ENCODE data around the gene FOXJ3.

FOXJ3 gene

DNA sequence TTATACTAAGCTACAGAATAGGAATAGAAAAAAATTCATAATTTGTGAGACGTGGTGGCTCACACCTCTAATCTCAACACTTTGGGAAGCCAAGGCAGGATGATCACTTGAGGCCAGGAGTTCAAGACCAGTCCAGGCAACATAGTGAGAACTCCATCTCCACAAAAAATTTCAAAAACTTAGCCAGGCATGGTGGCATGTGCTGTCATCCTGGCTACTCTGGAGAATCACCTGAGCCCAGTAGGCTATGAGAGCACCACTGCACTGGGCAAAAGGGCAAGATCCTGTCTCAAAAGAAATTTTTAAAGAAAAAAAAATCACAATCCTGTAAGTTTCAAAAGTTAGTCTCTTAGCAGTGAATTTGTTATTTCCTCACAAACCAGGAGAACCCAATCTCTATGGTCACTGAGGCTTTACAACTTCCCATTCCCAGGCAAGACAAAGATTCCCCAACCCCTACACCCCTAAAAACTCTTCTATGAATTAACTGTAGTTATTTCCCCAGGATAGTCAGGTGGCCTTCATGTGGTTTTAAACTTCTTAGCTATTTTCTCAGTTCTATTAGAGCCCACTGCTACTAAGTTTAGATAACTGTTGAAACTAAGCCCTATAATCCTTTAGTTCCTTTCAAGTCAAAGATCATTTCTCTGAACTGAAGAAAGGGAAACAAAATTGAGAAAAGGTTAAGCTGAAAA, 74.5 kb downstream of the FOXJ3 start:
- CTCF ChIA-PET = interaction anchor here (0.5 kb wide), 1 partner anchor 505 kb away, joined by 3 read pairs; no protein-coding TSS in a partner anchor
- Histone ChIP-seq H3K27ac (ENCODE audit: extremely low read depth, low read depth, low read length) (no peak overlapping the region), H3K4me1 (ENCODE audit: control insufficient read depth, insufficient read depth, low read length) (peaks cover 25% of the 10 kb centered on the region; the same call in 1 of the 2 replicates), H3K36me3 (ENCODE audit: control insufficient read depth in 2 of 2, insufficient read depth in 1 of 2, low read length in 2 of 2) (peaks cover 0 to 12% of the 10 kb centered on the region in 2 experiments; a peak in 2 of 3 replicates), H3K9me3 (ENCODE audit: control insufficient read depth, insufficient read depth, low read depth, low read length) (no peaks in the 10 kb centered on the region), H3K4me3 (ENCODE audit: low read depth, low read length) (no peak overlapping the region)
- POLR2A ChIA-PET = no interaction called here
- no peak for TF ChIP-seq ZNF549 (tag by site-specific recombination; IDR thresholded peaks at IDR 0.05)
- TF ChIP-seq ZNF707 (tag by site-specific recombination; IDR thresholded peaks at IDR 0.05) = no peak
- TF ChIP-seq ZNF626 (tag by site-specific recombination; IDR thresholded peaks at IDR 0.05) = no peak
- TF ChIP-seq ZNF112 (tag by site-specific recombination; IDR thresholded peaks at IDR 0.05) = no peak
- TF ChIP-seq ZBTB8A (tag by site-specific recombination; IDR thresholded peaks at IDR 0.05) = no peak
- no peak for TF ChIP-seq ZFP69B (tag by site-specific recombination; IDR thresholded peaks at IDR 0.05)
- no peak for TF ChIP-seq ZNF341 (tag by site-specific recombination; IDR thresholded peaks at IDR 0.05; ENCODE audit: low read depth)
- TF ChIP-seq ZNF324 (tag by site-specific recombination; IDR thresholded peaks at IDR 0.05) = no peak

DNA sequence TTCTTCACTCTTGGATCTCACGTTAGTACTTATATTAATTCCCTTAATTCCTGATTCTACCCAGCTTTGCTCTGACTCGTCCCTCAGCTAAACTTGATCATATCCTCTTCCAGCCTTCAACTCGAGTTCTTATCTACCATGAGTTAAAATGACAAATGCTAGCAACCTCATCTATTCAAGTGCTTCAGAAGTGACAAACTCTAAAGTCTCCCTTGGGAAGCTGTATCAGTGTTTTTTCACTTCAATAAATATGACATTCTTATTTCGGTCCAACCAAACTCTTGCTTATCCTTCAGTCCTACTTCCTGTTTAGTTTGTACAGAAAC, 75.3 kb downstream of the FOXJ3 start:
- Histone ChIP-seq H3K36me3 (ENCODE audit: control insufficient read depth in 2 of 2, insufficient read depth in 1 of 2, low read length in 2 of 2) (peaks cover 0 to 9% of the 10 kb centered on the region in 2 experiments; a peak in 2 of 3 replicates), H3K4me1 (ENCODE audit: control insufficient read depth, insufficient read depth, low read length) (peaks cover 25% of the 10 kb centered on the region; the same call in 1 of the 2 replicates), H3K9me3 (ENCODE audit: control insufficient read depth, insufficient read depth, low read depth, low read length) (no peaks in the 10 kb centered on the region), H3K27ac (ENCODE audit: extremely low read depth, low read depth, low read length) (peak overlapping the region; percentile 48), H3K4me3 (ENCODE audit: low read depth, low read length) (no peak overlapping the region)
- CTCF ChIA-PET = interaction anchor here (0.5 kb wide), 1 partner anchor 506 kb away, joined by 3 read pairs; no protein-coding TSS in a partner anchor
- POLR2A ChIA-PET = no interaction called here
- peak; percentile 24; the same call in 1 of the 2 replicates for TF ChIP-seq ZBTB17 (tag by site-specific recombination; IDR thresholded peaks at IDR 0.05)
- no peak for TF ChIP-seq ZNF707 (tag by site-specific recombination; IDR thresholded peaks at IDR 0.05)
- no peak for TF ChIP-seq ZNF335 (tag by site-specific recombination; conservative IDR thresholded peaks at IDR 0.05)
- no peak for TF ChIP-seq ZFHX2 (tag by site-specific recombination; conservative IDR thresholded peaks at IDR 0.05)
- no peak for TF ChIP-seq ZNF24 (tag by site-specific recombination; IDR thresholded peaks at IDR 0.05)
- no peak for TF ChIP-seq ZNF623 (tag by site-specific recombination; IDR thresholded peaks at IDR 0.05)
- no peak for TF ChIP-seq YY1 (tag by site-specific recombination; IDR thresholded peaks at IDR 0.05)
- TF ChIP-seq, protein P1, sequence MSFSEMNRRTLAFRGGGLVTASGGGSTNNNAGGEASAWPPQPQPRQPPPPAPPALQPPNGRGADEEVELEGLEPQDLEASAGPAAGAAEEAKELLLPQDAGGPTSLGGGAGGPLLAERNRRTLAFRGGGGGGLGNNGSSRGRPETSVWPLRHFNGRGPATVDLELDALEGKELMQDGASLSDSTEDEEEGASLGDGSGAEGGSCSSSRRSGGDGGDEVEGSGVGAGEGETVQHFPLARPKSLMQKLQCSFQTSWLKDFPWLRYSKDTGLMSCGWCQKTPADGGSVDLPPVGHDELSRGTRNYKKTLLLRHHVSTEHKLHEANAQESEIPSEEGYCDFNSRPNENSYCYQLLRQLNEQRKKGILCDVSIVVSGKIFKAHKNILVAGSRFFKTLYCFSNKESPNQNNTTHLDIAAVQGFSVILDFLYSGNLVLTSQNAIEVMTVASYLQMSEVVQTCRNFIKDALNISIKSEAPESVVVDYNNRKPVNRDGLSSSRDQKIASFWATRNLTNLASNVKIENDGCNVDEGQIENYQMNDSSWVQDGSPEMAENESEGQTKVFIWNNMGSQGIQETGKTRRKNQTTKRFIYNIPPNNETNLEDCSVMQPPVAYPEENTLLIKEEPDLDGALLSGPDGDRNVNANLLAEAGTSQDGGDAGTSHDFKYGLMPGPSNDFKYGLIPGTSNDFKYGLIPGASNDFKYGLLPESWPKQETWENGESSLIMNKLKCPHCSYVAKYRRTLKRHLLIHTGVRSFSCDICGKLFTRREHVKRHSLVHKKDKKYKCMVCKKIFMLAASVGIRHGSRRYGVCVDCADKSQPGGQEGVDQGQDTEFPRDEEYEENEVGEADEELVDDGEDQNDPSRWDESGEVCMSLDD (tag by site-specific recombination; IDR thresholded peaks at IDR 0.05) = no peak
- no peak for TF ChIP-seq ZNF514 (tag by site-specific recombination; IDR thresholded peaks at IDR 0.05)
- TF ChIP-seq ZBTB1 (tag by site-specific recombination; IDR thresholded peaks at IDR 0.05) = no peak
- no peak for TF ChIP-seq ZNF112 (tag by site-specific recombination; IDR thresholded peaks at IDR 0.05)
- TF ChIP-seq ZNF837 (tag by site-specific recombination; IDR thresholded peaks at IDR 0.05) = no peak
- TF ChIP-seq, protein P2, sequence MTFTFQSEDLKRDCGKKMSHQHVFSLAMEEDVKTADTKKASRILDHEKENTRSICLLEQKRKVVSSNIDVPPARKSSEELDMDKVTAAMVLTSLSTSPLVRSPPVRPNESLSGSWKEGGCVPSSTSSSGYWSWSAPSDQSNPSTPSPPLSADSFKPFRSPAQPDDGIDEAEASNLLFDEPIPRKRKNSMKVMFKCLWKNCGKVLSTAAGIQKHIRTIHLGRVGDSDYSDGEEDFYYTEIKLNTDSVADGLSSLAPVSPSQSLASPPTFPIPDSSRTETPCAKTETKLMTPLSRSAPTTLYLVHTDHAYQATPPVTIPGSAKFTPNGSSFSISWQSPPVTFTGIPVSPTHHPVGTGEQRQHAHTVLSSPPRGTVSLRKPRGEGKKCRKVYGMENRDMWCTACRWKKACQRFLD (tag by site-specific recombination; IDR thresholded peaks at IDR 0.05) = no peak
- no peak for TF ChIP-seq ZNF221 (tag by site-specific recombination; IDR thresholded peaks at IDR 0.05; ENCODE audit: borderline replicate concordance)
- 0 out of 2 replicates have a peak, but pooled peaks have one; percentile 15 for TF ChIP-seq OSR2 (tag by site-specific recombination; IDR thresholded peaks at IDR 0.05)
- no peak for TF ChIP-seq ZNF501 (tag by site-specific recombination; IDR thresholded peaks at IDR 0.05)
- TF ChIP-seq, protein P3, sequence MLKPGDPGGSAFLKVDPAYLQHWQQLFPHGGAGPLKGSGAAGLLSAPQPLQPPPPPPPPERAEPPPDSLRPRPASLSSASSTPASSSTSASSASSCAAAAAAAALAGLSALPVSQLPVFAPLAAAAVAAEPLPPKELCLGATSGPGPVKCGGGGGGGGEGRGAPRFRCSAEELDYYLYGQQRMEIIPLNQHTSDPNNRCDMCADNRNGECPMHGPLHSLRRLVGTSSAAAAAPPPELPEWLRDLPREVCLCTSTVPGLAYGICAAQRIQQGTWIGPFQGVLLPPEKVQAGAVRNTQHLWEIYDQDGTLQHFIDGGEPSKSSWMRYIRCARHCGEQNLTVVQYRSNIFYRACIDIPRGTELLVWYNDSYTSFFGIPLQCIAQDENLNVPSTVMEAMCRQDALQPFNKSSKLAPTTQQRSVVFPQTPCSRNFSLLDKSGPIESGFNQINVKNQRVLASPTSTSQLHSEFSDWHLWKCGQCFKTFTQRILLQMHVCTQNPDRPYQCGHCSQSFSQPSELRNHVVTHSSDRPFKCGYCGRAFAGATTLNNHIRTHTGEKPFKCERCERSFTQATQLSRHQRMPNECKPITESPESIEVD (tag by site-specific recombination; IDR thresholded peaks at IDR 0.05) = peak; percentile 75
- no peak for TF ChIP-seq BCL11B (tag by site-specific recombination; IDR thresholded peaks at IDR 0.05; ENCODE audit: low read depth)
- TF ChIP-seq ZNF701 (tag by site-specific recombination; IDR thresholded peaks at IDR 0.05) = no peak
- TF ChIP-seq MYNN (tag by site-specific recombination; IDR thresholded peaks at IDR 0.05; ENCODE audit: borderline replicate concordance) = no peak
- no peak for TF ChIP-seq HOXD13 (CRISPR knock-in tag; IDR thresholded peaks at IDR 0.05; ENCODE audit: borderline replicate concordance)
- TF ChIP-seq, protein P4, sequence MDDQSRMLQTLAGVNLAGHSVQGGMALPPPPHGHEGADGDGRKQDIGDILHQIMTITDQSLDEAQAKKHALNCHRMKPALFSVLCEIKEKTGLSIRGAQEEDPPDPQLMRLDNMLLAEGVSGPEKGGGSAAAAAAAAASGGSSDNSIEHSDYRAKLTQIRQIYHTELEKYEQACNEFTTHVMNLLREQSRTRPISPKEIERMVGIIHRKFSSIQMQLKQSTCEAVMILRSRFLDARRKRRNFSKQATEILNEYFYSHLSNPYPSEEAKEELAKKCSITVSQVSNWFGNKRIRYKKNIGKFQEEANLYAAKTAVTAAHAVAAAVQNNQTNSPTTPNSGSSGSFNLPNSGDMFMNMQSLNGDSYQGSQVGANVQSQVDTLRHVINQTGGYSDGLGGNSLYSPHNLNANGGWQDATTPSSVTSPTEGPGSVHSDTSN (CRISPR knock-in tag; IDR thresholded peaks at IDR 0.05) = no peak
- TF ChIP-seq, protein P5, sequence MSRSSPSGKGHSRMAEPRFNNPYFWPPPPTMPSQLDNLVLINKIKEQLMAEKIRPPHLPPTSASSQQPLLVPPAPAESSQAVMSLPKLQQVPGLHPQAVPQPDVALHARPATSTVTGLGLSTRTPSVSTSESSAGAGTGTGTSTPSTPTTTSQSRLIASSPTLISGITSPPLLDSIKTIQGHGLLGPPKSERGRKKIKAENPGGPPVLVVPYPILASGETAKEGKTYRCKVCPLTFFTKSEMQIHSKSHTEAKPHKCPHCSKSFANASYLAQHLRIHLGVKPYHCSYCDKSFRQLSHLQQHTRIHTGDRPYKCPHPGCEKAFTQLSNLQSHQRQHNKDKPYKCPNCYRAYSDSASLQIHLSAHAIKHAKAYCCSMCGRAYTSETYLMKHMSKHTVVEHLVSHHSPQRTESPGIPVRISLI (tag by site-specific recombination; IDR thresholded peaks at IDR 0.05) = no peak

Data from HEK293 (cell line).